HG03159 (cell line): ENCODE measurements around the gene CGB1.
"Not testable (repeated sequence)": the region's sequence is repeated elsewhere in the genome, so short reads cannot be mapped to it uniquely, and the experiment has no call there.

Source experiments
- ATAC-seq: cut with Tn5 transposase; IDR thresholded peaks from one replicate; pipeline ENCODE4 v1.9.1; 2021; ENCODE audit warnings: mild to moderate bottlenecking, moderate library complexity; ENCODE audit not compliant: unreplicated experiment

Gene CGB1

GRCh38 chr19:49059053-49059452 is 22.4 kb upstream of the CGB1 start:
- ATAC-seq: no peak

GRCh38 chr19:49058562-49058961 is 21.9 kb upstream of the CGB1 start:
- ATAC-seq: no peak

GRCh38 chr19:49057636-49058234 is 21.0 kb upstream of the CGB1 start, which contains the start of gene CGB7:
TSS of gene CGB7 (minus strand) at chr19:49057749. CDS start at chr19:49055375, 2,374 bp downstream.
- no peak for ATAC-seq

GRCh38 chr19:49056902-49057596 is 20.4 kb upstream of the CGB1 start:
- not testable (repeated sequence) for ATAC-seq

GRCh38 chr19:49056101-49056901 is 19.6 kb upstream of the CGB1 start:
- ATAC-seq: no peak

- ATAC-seq: not testable (repeated sequence)
Observed at GRCh38 chr19:49050376-49051033, 13.8 kb upstream of the CGB1 start.

GRCh38 chr19:49049834-49050233 is 13.1 kb upstream of the CGB1 start:
- not testable (repeated sequence) for ATAC-seq

GRCh38 chr19:49049011-49049410 is 12.3 kb upstream of the CGB1 start, which contains the start of gene CGB8:
TSS of gene CGB8 (minus strand) at chr19:49049111. CDS start at chr19:49048739, 372 bp downstream.
- ATAC-seq: not testable (repeated sequence)

GRCh38 chr19:49043548-49043947 is 6.9 kb upstream of the CGB1 start, which contains the start of gene CGB5:
TSS of gene CGB5 (plus strand) at chr19:49043848. CDS start at chr19:49044210, 362 bp downstream.
- not testable (repeated sequence) for ATAC-seq

- ATAC-seq: not testable (repeated sequence)
Observed at GRCh38 chr19:49042666-49043065, 6.0 kb upstream of the CGB1 start.

GRCh38 chr19:49042177-49042576 is 5.5 kb upstream of the CGB1 start:
- ATAC-seq: no peak

GRCh38 chr19:49039736-49040135 is 3.0 kb upstream of the CGB1 start:
- ATAC-seq: not testable (repeated sequence)

- not testable (repeated sequence) for ATAC-seq
Observed at GRCh38 chr19:49038557-49039276, 2.0 kb upstream of the CGB1 start.

- not testable (repeated sequence) for ATAC-seq
Observed at GRCh38 chr19:49038111-49038510, 1.4 kb upstream of the CGB1 start.

- not testable (repeated sequence) for ATAC-seq
Observed at GRCh38 chr19:49031642-49032301, 4.9 kb downstream of the CGB1 start, which contains the start of gene CGB2. TSS of gene CGB2 (plus strand) at chr19:49031890. CDS start at chr19:49032096, 206 bp downstream.

- not testable (repeated sequence) for ATAC-seq
Observed at GRCh38 chr19:49030323-49030722, 6.4 kb downstream of the CGB1 start.

GRCh38 chr19:49029749-49030148 is 6.9 kb downstream of the CGB1 start:
- ATAC-seq: not testable (repeated sequence)

GRCh38 chr19:49028686-49029085 is 8.0 kb downstream of the CGB1 start:
- ATAC-seq: not testable (repeated sequence)

GRCh38 chr19:49025599-49025998 is 11.1 kb downstream of the CGB1 start:
- ATAC-seq: not testable (repeated sequence)
